Lung (tissue), 12 donors: ENCODE data around the gene FLNC. TPM values are rescaled to one million over a fixed set of nuclear protein-coding genes. Genes with fewer than 3 reads are reported as not detected.

Experiments used
- ATAC-seq: fragments of 200-7000 bp; cut with Tn5 transposase; one replicate; pipeline ENCODE4 v1.9.1; 2020; ENCODE audit warnings: moderate number of reproducible peaks; ENCODE audit not compliant: insufficient read depth, low FRiP score
- DNase-seq, 3 donors: peaks; one replicate each; pipeline ENCODE4 v3.0.0-alpha.2; 2013 to 2017
- H3K27ac ChIP-seq, 2 donors: one replicate each; pipeline ENCODE4 v1.5.1; 2013; ENCODE audit warnings: mild to moderate bottlenecking in 2 of 2, moderate library complexity in 2 of 2, control low read depth in 1 of 2, inconsistent platforms in 1 of 2, low read depth in 1 of 2, low read length in 1 of 2
- H3K27me3 ChIP-seq, 3 donors: one replicate each; pipeline ENCODE4 v1.5.1; 2013; ENCODE audit warnings: low read length in 2 of 3; ENCODE audit not compliant: control insufficient read depth in 3 of 3, insufficient read depth in 3 of 3
- H3K36me3 ChIP-seq, 4 donors: one replicate each; pipeline ENCODE4 v1.5.1; 2013; ENCODE audit warnings: low read length in 4 of 4, mild to moderate bottlenecking in 1 of 4, moderate library complexity in 1 of 4; ENCODE audit not compliant: control insufficient read depth in 4 of 4, insufficient read depth in 4 of 4
- H3K4me1 ChIP-seq, 5 donors: one replicate each; pipeline ENCODE4 v1.5.1; 2013; ENCODE audit warnings: low read length in 5 of 5, mild to moderate bottlenecking in 2 of 5, moderate library complexity in 1 of 5; ENCODE audit not compliant: control insufficient read depth in 5 of 5, insufficient read depth in 5 of 5
- H3K4me3 ChIP-seq: one replicate; pipeline ENCODE4 v1.5.1; 2013; ENCODE audit warnings: mild to moderate bottlenecking, control low read depth, moderate library complexity
- H3K9ac ChIP-seq, 2 donors: one replicate each; pipeline ENCODE4 v1.5.1; 2013; ENCODE audit warnings: low read length in 2 of 2, control low read depth in 1 of 2; ENCODE audit not compliant: insufficient read depth in 1 of 2
- H3K9me3 ChIP-seq, 4 donors: one replicate each; pipeline ENCODE4 v1.5.1; 2013; ENCODE audit warnings: low read length in 3 of 4, mild to moderate bottlenecking in 1 of 4, moderate library complexity in 1 of 4; ENCODE audit not compliant: control insufficient read depth in 4 of 4, insufficient read depth in 3 of 4
- CTCF ChIP-seq: IDR thresholded peaks from 2 replicates; pipeline ENCODE4 v1.5.1; 2012; ENCODE audit warnings: mild to moderate bottlenecking; ENCODE audit errors: control extremely low read depth, extremely low read depth
- WGBS, 2 donors: extraction: QIAGEN DNeasy Blood & Tissue Kit; methylation state at CpG; one replicate each; pipeline ENCODE4 v1.1.7; 2013; 5-methylcytosine and 5-hydroxymethylcytosine counted together
- polyA plus RNA-seq, 2 donors: library from polyadenylated mRNA; stranded (reverse); fragments of 200-250 nt; gene quantifications; one replicate each; pipeline ENCODE4 v1.2.1, GENCODE V29; 2013
- total RNA-seq, 2 donors: library from RNA; depleted of rRNA in 1 of 2; stranded (reverse); fragments of >200 nt in 1 of 2; gene quantifications; one replicate each; pipeline ENCODE4 v1.2.1, GENCODE V29; 2014 to 2021
- donor health status: control.
- donor health status: control.
- donor health status: Bipolar disorder and iron deficiency.
- donor health status: healthy.
- donor health status: DM: yes; HTN: yes; CAD: no.

The FLNC gene
- total and polyA plus RNA-seq, 4 donors = 2.0 to 24.2 (median 7.7) TPM

DNA sequence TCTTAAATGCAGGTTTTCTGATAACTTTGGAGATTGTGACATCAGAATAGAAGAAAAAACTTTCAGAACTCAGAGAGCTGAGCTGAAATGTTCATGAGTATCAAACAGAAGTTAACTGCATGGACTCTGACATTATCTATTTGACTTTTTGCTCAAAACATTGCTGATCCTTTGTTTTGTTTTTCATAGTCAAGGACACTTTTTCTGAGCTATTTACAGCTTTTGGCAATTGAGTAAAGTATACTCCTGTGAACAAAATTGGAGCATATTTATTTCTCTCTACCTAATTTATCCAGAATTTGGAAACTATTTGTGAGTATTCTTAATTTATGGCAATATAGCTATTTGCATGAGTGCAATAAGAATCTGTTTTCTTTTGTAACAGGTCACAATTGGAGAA is 69.2 kb downstream of the FLNC start:
- H3K27me3 ChIP-seq = no peaks in the 10 kb centered on the region
- TF ChIP-seq CTCF = no peak

GRCh38 chr7:128900237-128900636 is 70.0 kb downstream of the FLNC start:
- Histone ChIP-seq H3K27me3 (no peaks in the 10 kb centered on the region), H3K9me3 (peaks cover 0 to 4% (median 1%) of the 10 kb centered on the region in 4 donors), H3K36me3 (no peaks in the 10 kb centered on the region), H3K4me3 (no peak overlapping the region), H3K4me1 (no peaks in the 10 kb centered on the region), H3K9ac (no peak overlapping the region), H3K27ac (no peak overlapping the region)
- 75 to 84% methylated on average over 1 of the region's 1 CpG for WGBS, 2 donors
- ATAC-seq = no peak
- TF ChIP-seq CTCF = no peak
- DNase-seq = no peak

More for the DNA sequence above, 69.2 kb downstream of the FLNC start:
- no peaks in the 10 kb centered on the region for H3K36me3 ChIP-seq
- no peak overlapping the region for H3K9ac ChIP-seq
- peaks cover 0 to 4% (median 1%) of the 10 kb centered on the region in 4 donors for H3K9me3 ChIP-seq
- no peak for DNase-seq
- H3K27ac ChIP-seq = no peak overlapping the region
- no peaks in the 10 kb centered on the region for H3K4me1 ChIP-seq
- no peak overlapping the region for H3K4me3 ChIP-seq
- no peak for ATAC-seq

DNA sequence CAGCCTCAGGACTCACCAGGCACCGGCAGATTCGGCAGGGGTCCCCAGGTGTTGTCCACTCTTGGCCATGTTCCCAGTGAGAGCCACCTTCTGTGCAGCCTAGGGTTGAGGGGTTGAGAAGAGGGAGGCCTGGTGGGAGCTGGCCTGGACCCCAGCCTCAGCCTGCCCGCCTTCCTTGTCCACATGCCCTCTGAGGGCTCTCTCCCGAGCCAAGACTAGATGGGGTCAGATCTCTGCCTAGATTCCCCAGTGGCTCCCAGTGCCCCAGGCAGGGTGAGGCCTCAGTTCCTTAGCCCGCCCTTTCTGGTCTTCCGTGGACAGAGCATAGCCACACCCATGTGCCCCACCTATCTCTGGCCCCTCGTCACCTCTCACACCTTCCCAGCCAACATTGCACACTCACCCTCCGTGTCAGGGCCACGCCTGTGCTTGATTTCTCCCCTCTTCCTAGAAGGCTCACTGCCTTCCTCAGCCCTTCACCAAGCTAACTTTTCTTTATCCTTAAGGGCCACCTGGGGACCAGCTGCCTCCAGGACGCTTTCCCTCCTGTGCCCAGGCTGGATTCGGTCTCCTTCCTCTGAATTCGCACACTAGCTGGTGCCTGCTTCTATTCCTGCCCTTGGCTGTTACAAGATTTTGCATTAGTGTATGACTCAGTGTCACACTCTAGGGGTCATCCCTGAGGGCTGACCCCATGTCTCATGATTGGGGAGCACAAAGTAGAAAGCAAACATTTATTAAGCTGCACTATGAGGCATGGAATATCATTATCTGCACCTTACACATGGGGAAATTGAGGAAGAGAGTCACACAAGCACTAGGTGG is 72.8 kb downstream of the FLNC start:
- TF ChIP-seq CTCF = no peak
- Histone ChIP-seq H3K9me3 (peaks cover 0 to 4% (median 1%) of the 10 kb centered on the region in 4 donors), H3K4me1 (no peaks in the 10 kb centered on the region), H3K36me3 (no peaks in the 10 kb centered on the region), H3K27me3 (no peaks in the 10 kb centered on the region), H3K27ac (no peak overlapping the region), H3K4me3 (no peak overlapping the region), H3K9ac (no peak overlapping the region)
- ATAC-seq (no peak), DNase-seq (no peak)
- 73 to 87% methylated on average over 11 to 12 of the region's 12 CpGs for WGBS, 2 donors
